Stimulated activated CD8-positive, alpha-beta memory T cell treated with anti-CD3 and anti-CD28 coated beads, Interleukin-4, amount 100 ng/mL, for 48 hours (primary cell): ENCODE data around the gene ARHGEF4.
"Not testable (repeated sequence)": the region's sequence is repeated elsewhere in the genome, so short reads cannot be mapped to it uniquely, and the experiment has no call there.

Experiments used
- DNase-seq: peaks from one replicate; pipeline ENCODE4 v3.0.0-alpha.2; 2020

Gene ARHGEF4

GRCh38 chr2:130981667-130982066 is 145.0 kb downstream of the ARHGEF4 start:
- DNase-seq, result no peak

GRCh38 chr2:130985206-130985780 is 148.6 kb downstream of the ARHGEF4 start:
- DNase-seq, result no peak

GRCh38 chr2:130985831-130986649 is 149.3 kb downstream of the ARHGEF4 start:
- DNase-seq, result no peak

GRCh38 chr2:130986890-130987493 is 150.3 kb downstream of the ARHGEF4 start:
- DNase-seq, result no peak

- no peak for DNase-seq
Measured at GRCh38 chr2:130987519-130988425, 151.1 kb downstream of the ARHGEF4 start.

- DNase-seq, result not testable (repeated sequence)
Measured at GRCh38 chr2:130991446-130991845, 154.7 kb downstream of the ARHGEF4 start.

- DNase-seq, result not testable (repeated sequence)
Measured at GRCh38 chr2:130992003-130992402, 155.3 kb downstream of the ARHGEF4 start.

- no peak for DNase-seq
Measured at GRCh38 chr2:130996691-130997090, 160.0 kb downstream of the ARHGEF4 start.

GRCh38 chr2:130997198-130997597 is 160.5 kb downstream of the ARHGEF4 start:
- no peak for DNase-seq

- no peak for DNase-seq
Measured at GRCh38 chr2:130998561-130998960, 161.8 kb downstream of the ARHGEF4 start.

GRCh38 chr2:131004446-131005209 is 167.9 kb downstream of the ARHGEF4 start:
- no peak for DNase-seq

- DNase-seq, result no peak
Measured at GRCh38 chr2:131005216-131005935, 168.7 kb downstream of the ARHGEF4 start.

- no peak for DNase-seq
Measured at GRCh38 chr2:131006561-131006960, 169.8 kb downstream of the ARHGEF4 start.

- no peak for DNase-seq
Measured at GRCh38 chr2:131008967-131009366, 172.3 kb downstream of the ARHGEF4 start.

GRCh38 chr2:131009713-131010475 is 173.2 kb downstream of the ARHGEF4 start:
- DNase-seq, result no peak

GRCh38 chr2:131010566-131010965 is 173.9 kb downstream of the ARHGEF4 start:
- DNase-seq, result no peak

- DNase-seq, result no peak
Measured at GRCh38 chr2:131011486-131011885, 174.8 kb downstream of the ARHGEF4 start.

- no peak for DNase-seq
Measured at GRCh38 chr2:131014141-131014540, 177.4 kb downstream of the ARHGEF4 start.

GRCh38 chr2:131015764-131016163 is 179.1 kb downstream of the ARHGEF4 start:
- DNase-seq, result no peak
